ENCODE data around the gene ABCA6. TPM values are rescaled to one million over a fixed set of nuclear protein-coding genes. Genes with fewer than 3 reads are reported as not detected.

ABCA6 gene
- total RNA-seq, 1 experiment from 2014 or later: not detected

Other genes starting within 250 kb of the ABCA6 start
- not detected in 2 replicates for gene ABCA8, start 186.5 kb downstream of the ABCA6 start, total RNA-seq (2014; rRNA removed; shearing (Covaris generic); ENCODE audit: low replicate concordance)
- gene ABCA9, start 81.0 kb downstream of the ABCA6 start, total RNA-seq (2014; rRNA removed; shearing (Covaris generic); ENCODE audit: low replicate concordance): not detected in 2 replicates
- gene ABCA10, start 86.9 kb upstream of the ABCA6 start, total RNA-seq (2014; rRNA removed; shearing (Covaris generic); ENCODE audit: low replicate concordance): 0.07 TPM in 1 of 2 replicates, not detected in the other
- 2.5 and 3.9 TPM in 2 replicates for gene ABCA5, start 185.2 kb upstream of the ABCA6 start, total RNA-seq (2014; rRNA removed; shearing (Covaris generic); ENCODE audit: low replicate concordance)

Data from Caki2 (cell line).